Neuron (in vitro differentiated cells): Measurements from ENCODE around the gene FGF14.
A peak's percentile ranks its signal among the peaks of the same experiment; 100 is the strongest.

Experiments used
- H2AFZ ChIP-seq: one replicate; pipeline ENCODE4 v1.6.1; 2013; ENCODE audit warnings: low read depth, mild to moderate bottlenecking, inconsistent platforms, low read length, moderate library complexity
- H3K27me3 ChIP-seq: one replicate; pipeline ENCODE4 v1.6.1; 2013; ENCODE audit warnings: low read length; ENCODE audit not compliant: insufficient read depth
- H3K36me3 ChIP-seq: one replicate; pipeline ENCODE4 v1.6.1; 2013; ENCODE audit warnings: low read length; ENCODE audit not compliant: insufficient read depth
- H3K4me1 ChIP-seq: one replicate; pipeline ENCODE4 v1.6.1; 2013; ENCODE audit warnings: low read length; ENCODE audit not compliant: insufficient read depth
- H3K4me3 ChIP-seq: 2 replicates; pipeline ENCODE4 v1.5.1; 2013; ENCODE audit warnings: mild to moderate bottlenecking, low read length, moderate library complexity
- H3K9me3 ChIP-seq: one replicate; pipeline ENCODE4 v1.6.1; 2013; ENCODE audit warnings: low read length

Gene FGF14

GRCh38 chr13:102040812-102041211 lies 361.0 kb downstream of the FGF14 start:
- Histone ChIP-seq H3K9me3 (no peaks in the 10 kb centered on the region), H3K36me3 (no peaks in the 10 kb centered on the region), H2AFZ (no peak overlapping the region), H3K4me3 (no peak overlapping the region), H3K27me3 (no peaks in the 10 kb centered on the region), H3K4me1 (peaks cover 9% of the 10 kb centered on the region)

- Histone ChIP-seq H2AFZ (no peak overlapping the region), H3K27me3 (no peaks in the 10 kb centered on the region), H3K9me3 (no peaks in the 10 kb centered on the region), H3K4me1 (peaks cover 11% of the 10 kb centered on the region), H3K36me3 (no peaks in the 10 kb centered on the region), H3K4me3 (no peak overlapping the region)
Measured at GRCh38 chr13:102039264-102039663, 362.6 kb downstream of the FGF14 start.

GRCh38 chr13:102038787-102039186 lies 363.1 kb downstream of the FGF14 start:
- Histone ChIP-seq H3K36me3 (no peaks in the 10 kb centered on the region), H2AFZ (no peak overlapping the region), H3K4me1 (peaks cover 14% of the 10 kb centered on the region), H3K27me3 (no peaks in the 10 kb centered on the region), H3K4me3 (no peak overlapping the region), H3K9me3 (no peaks in the 10 kb centered on the region)

GRCh38 chr13:102035969-102036368 lies 365.9 kb downstream of the FGF14 start:
- no peaks in the 10 kb centered on the region for H3K27me3 ChIP-seq

GRCh38 chr13:102033857-102034331 lies 368.0 kb downstream of the FGF14 start:
- Histone ChIP-seq H3K4me1 (peaks cover 60% of the 10 kb centered on the region), H3K9me3 (no peaks in the 10 kb centered on the region), H2AFZ (no peak overlapping the region), H3K4me3 (peak overlapping the region; percentile 20), H3K27me3 (no peaks in the 10 kb centered on the region), H3K36me3 (no peaks in the 10 kb centered on the region)

More at GRCh38 chr13:102035969-102036368, 365.9 kb downstream of the FGF14 start:
- Histone ChIP-seq H3K4me1 (peaks cover 40% of the 10 kb centered on the region), H2AFZ (no peak overlapping the region), H3K4me3 (no peak overlapping the region), H3K9me3 (no peaks in the 10 kb centered on the region), H3K36me3 (no peaks in the 10 kb centered on the region)

- H3K27me3 ChIP-seq: no peaks in the 10 kb centered on the region
- peak overlapping the region; percentile 20 for H3K4me3 ChIP-seq
- H2AFZ ChIP-seq: no peak overlapping the region
- H3K4me1 ChIP-seq: peaks cover 64% of the 10 kb centered on the region
- no peaks in the 10 kb centered on the region for H3K9me3 ChIP-seq
- no peaks in the 10 kb centered on the region for H3K36me3 ChIP-seq
Measured at GRCh38 chr13:102033386-102033785, 368.5 kb downstream of the FGF14 start.

- Histone ChIP-seq H3K9me3 (no peaks in the 10 kb centered on the region), H3K4me3 (no peak overlapping the region), H3K36me3 (no peaks in the 10 kb centered on the region), H3K4me1 (peaks cover 50% of the 10 kb centered on the region), H3K27me3 (no peaks in the 10 kb centered on the region), H2AFZ (no peak overlapping the region)
Measured at GRCh38 chr13:102028868-102029267, 373.0 kb downstream of the FGF14 start.

GRCh38 chr13:102028206-102028605 lies 373.6 kb downstream of the FGF14 start:
- Histone ChIP-seq H3K4me1 (peaks cover 45% of the 10 kb centered on the region), H3K4me3 (no peak overlapping the region), H3K9me3 (no peaks in the 10 kb centered on the region), H3K27me3 (no peaks in the 10 kb centered on the region), H2AFZ (no peak overlapping the region), H3K36me3 (no peaks in the 10 kb centered on the region)

- Histone ChIP-seq H3K36me3 (no peaks in the 10 kb centered on the region), H2AFZ (no peak overlapping the region), H3K27me3 (no peaks in the 10 kb centered on the region), H3K9me3 (peaks cover 9% of the 10 kb centered on the region), H3K4me3 (no peak overlapping the region), H3K4me1 (no peaks in the 10 kb centered on the region)
Measured at GRCh38 chr13:102021777-102022176, 380.1 kb downstream of the FGF14 start.

- Histone ChIP-seq H3K27me3 (no peaks in the 10 kb centered on the region), H3K4me3 (no peak overlapping the region)
Measured at GRCh38 chr13:102020611-102021216, 381.1 kb downstream of the FGF14 start.

GRCh38 chr13:102018716-102019115 lies 383.1 kb downstream of the FGF14 start:
- H3K27me3 ChIP-seq: no peaks in the 10 kb centered on the region
- H3K4me1 ChIP-seq: no peaks in the 10 kb centered on the region
- H2AFZ ChIP-seq: no peak overlapping the region
- no peak overlapping the region for H3K4me3 ChIP-seq
- no peaks in the 10 kb centered on the region for H3K36me3 ChIP-seq
- H3K9me3 ChIP-seq: peaks cover 9% of the 10 kb centered on the region

More at GRCh38 chr13:102020611-102021216, 381.1 kb downstream of the FGF14 start:
- Histone ChIP-seq H3K4me1 (no peaks in the 10 kb centered on the region), H3K9me3 (peaks cover 9% of the 10 kb centered on the region), H2AFZ (no peak overlapping the region), H3K36me3 (no peaks in the 10 kb centered on the region)

GRCh38 chr13:102017248-102017647 lies 384.6 kb downstream of the FGF14 start:
- Histone ChIP-seq H3K4me3 (no peak overlapping the region), H3K9me3 (peaks cover 9% of the 10 kb centered on the region), H3K36me3 (no peaks in the 10 kb centered on the region), H3K27me3 (no peaks in the 10 kb centered on the region), H3K4me1 (peaks cover 4% of the 10 kb centered on the region), H2AFZ (no peak overlapping the region)

GRCh38 chr13:102012299-102013293 lies 389.3 kb downstream of the FGF14 start:
- H3K9me3 ChIP-seq: no peaks in the 10 kb centered on the region
- no peak overlapping the region for H3K4me3 ChIP-seq
- no peak overlapping the region for H2AFZ ChIP-seq
- H3K27me3 ChIP-seq: no peaks in the 10 kb centered on the region
- H3K4me1 ChIP-seq: peaks cover 14% of the 10 kb centered on the region
- H3K36me3 ChIP-seq: no peaks in the 10 kb centered on the region
